Endothelial cell of umbilical vein (primary cell): ENCODE data around the gene TARBP1. TPM values are rescaled to one million over a fixed set of nuclear protein-coding genes. Genes with fewer than 3 reads are reported as not detected.

ENCODE experiments used
- BruUV-seq: library from RNA; stranded (reverse); fragments of 400-500 nt; replicated peaks from 2 replicates; lab custom pipeline; 2021; lab: Mats Ljungman, UMichigan
- CTCF ChIA-PET: fragments of 300-600, 350-600 bp; sonication (Branson Sonifier 250); formaldehyde crosslinking; loops from one replicate; lab custom pipeline; 2021; ENCODE audit warnings: antibody characterized with exemption, inconsistent platforms; lab: Charles Lee
- POLR2A ChIA-PET: fragments of 300-600, 350-600 bp; sonication (Branson Sonifier 250); formaldehyde crosslinking; loops from one replicate; lab custom pipeline; 2021; ENCODE audit warnings: antibody characterized with exemption, inconsistent platforms; lab: Charles Lee
- DNase-seq: peaks from one replicate; pipeline ENCODE4 v3.0.0-alpha.2; 2011; ENCODE audit warnings: low read depth, low spot score
- FAIRE-seq: peaks from 2 replicates; lab custom pipeline; 2011; peaks lifted over from hg19 to GRCh38; lab: Jason Lieb, UNC
- H2AFZ ChIP-seq: 2 replicates; pipeline ENCODE4 v1.6.0; 2012; ENCODE audit warnings: low read depth, low read length, control low read depth, inconsistent platforms
- H3K27ac ChIP-seq: 2 replicates; pipeline ENCODE4 v1.5.1; 2011; ENCODE audit warnings: low read depth, mild to moderate bottlenecking, control low read depth, low read length, moderate library complexity; ENCODE audit not compliant: insufficient read depth
- H3K27me3 ChIP-seq, 2 experiments: 2 replicates each; pipeline versions ENCODE4 v1.6.0 to v1.6.1; 2011; ENCODE audit warnings: low read length in 2 of 2, mixed read lengths in 1 of 2; ENCODE audit not compliant: control insufficient read depth in 2 of 2, insufficient read depth in 2 of 2
- H3K36me3 ChIP-seq, 2 experiments: 2 replicates in 1 of 2; 3 replicates in 1 of 2; pipeline ENCODE4 v1.5.1; 2011; ENCODE audit warnings: low read length in 2 of 2, mild to moderate bottlenecking in 1 of 2, moderate library complexity in 1 of 2; ENCODE audit not compliant: control insufficient read depth in 2 of 2, insufficient read depth in 2 of 2; ENCODE audit errors: extremely low read depth in 1 of 2
- H3K4me1 ChIP-seq: 3 replicates; pipeline ENCODE4 v1.5.1; 2011; ENCODE audit warnings: mild to moderate bottlenecking, low read length; ENCODE audit not compliant: control insufficient read depth, insufficient read depth; ENCODE audit errors: extremely low read depth
- H3K4me2 ChIP-seq: 2 replicates; pipeline ENCODE4 v1.6.1; 2011; ENCODE audit warnings: low read length, control low read depth, mixed read lengths; ENCODE audit not compliant: insufficient read depth
- H3K4me3 ChIP-seq, 3 experiments: fragments of 200-600 bp in 1 of 3; sonication (generic), shearing (Covaris generic) in 1 of 3; replicated peaks in 1 of 3; 2 replicates each; pipeline ENCODE4 v1.5.1; 2011 to 2016; ENCODE audit warnings: control low read depth in 3 of 3, low read length in 3 of 3, mild to moderate bottlenecking in 2 of 3, inconsistent platforms in 1 of 3, low read depth in 1 of 3, moderate library complexity in 1 of 3; ENCODE audit not compliant: insufficient read depth in 1 of 3
- H3K79me2 ChIP-seq: 2 replicates; pipeline ENCODE4 v1.6.0; 2012; ENCODE audit warnings: low read length, inconsistent platforms; ENCODE audit not compliant: control insufficient read depth, insufficient read depth
- H3K9ac ChIP-seq: replicated peaks from 2 replicates; pipeline ENCODE3; 2011; ENCODE audit warnings: low read length, control low read depth; ENCODE audit not compliant: insufficient read depth; ENCODE audit errors: extremely low read depth
- H3K9me1 ChIP-seq: replicated peaks from 3 replicates; pipeline ENCODE4 v1.6.0; 2011; ENCODE audit warnings: mild to moderate bottlenecking, low read length; ENCODE audit not compliant: control insufficient read depth, insufficient read depth; ENCODE audit errors: extremely low read depth
- H3K9me3 ChIP-seq: replicated peaks from 2 replicates; pipeline ENCODE4 v1.5.1; 2012; ENCODE audit warnings: low read length, inconsistent platforms; ENCODE audit not compliant: control insufficient read depth, insufficient read depth
- H4K20me1 ChIP-seq: replicated peaks from 2 replicates; pipeline ENCODE3; 2011; ENCODE audit warnings: mild to moderate bottlenecking, low read length; ENCODE audit not compliant: control insufficient read depth, insufficient read depth; ENCODE audit errors: extremely low read depth
- EZH2 ChIP-seq: IDR thresholded peaks from 2 replicates; pipeline ENCODE4 v1.6.1; 2012; ENCODE audit warnings: borderline replicate concordance, low read depth, mild to moderate bottlenecking, moderate library complexity, low read length, inconsistent platforms; ENCODE audit not compliant: severe bottlenecking
- FOS ChIP-seq: IDR thresholded peaks from 2 replicates; pipeline ENCODE4 v1.6.1; 2011; ENCODE audit warnings: mild to moderate bottlenecking, low read length, moderate library complexity, borderline replicate concordance; ENCODE audit not compliant: insufficient read depth
- GATA2 ChIP-seq: IDR thresholded peaks from 2 replicates; pipeline ENCODE4 v1.7.0; 2011; ENCODE audit warnings: low read depth, mild to moderate bottlenecking, moderate library complexity, mixed read lengths, low read length; ENCODE audit not compliant: insufficient read length, insufficient read depth
- JUN ChIP-seq: IDR thresholded peaks from 2 replicates; pipeline ENCODE4 v1.6.1; 2011; ENCODE audit warnings: borderline replicate concordance, low read depth; ENCODE audit not compliant: insufficient read length, insufficient read depth
- MAX ChIP-seq: IDR thresholded peaks from 2 replicates; pipeline ENCODE4 v1.6.1; 2011; ENCODE audit not compliant: insufficient read depth, insufficient read length
- MYC ChIP-seq: IDR thresholded peaks from one replicate; pipeline ENCODE4 v1.6.1; 2011; ENCODE audit warnings: mild to moderate bottlenecking, low read depth, low read length
- POLR2A ChIP-seq: IDR thresholded peaks from 2 replicates; pipeline ENCODE4 v1.6.1; 2012; ENCODE audit warnings: low read depth, mild to moderate bottlenecking, control low read depth, low read length
- POLR2AphosphoS5 ChIP-seq: IDR thresholded peaks from 2 replicates; pipeline ENCODE4 v1.6.1; 2012; ENCODE audit warnings: low read depth, mild to moderate bottlenecking, control low read depth, low read length, moderate library complexity; ENCODE audit not compliant: insufficient read depth
- dilution Hi-C: fragments of 300-500 bp; cut with MboI; formaldehyde crosslinking; loops from one replicate; pipeline ENCODE4 v1.15.0; 2019; ENCODE audit warnings: low sequenced_read_pairs; ENCODE audit not compliant: extremely low pct_ligation_motif_present
- intact Hi-C: fragments of 100-400 bp; cut with micrococcal nuclease; formaldehyde crosslinking; loops from one replicate; pipeline ENCODE4 v1.10.0; 2022
- polyA plus RNA-seq, 4 experiments: library from polyadenylated mRNA; depleted of rRNA in 3 of 4; stranded (reverse) in 3 of 4; unstranded in 1 of 4; fragments of >200 nt; gene quantifications; 2 replicates each; pipeline versions ENCODE4 v1.2.1 to v1.2.3, GENCODE V29; 2011 to 2012; ENCODE audit warnings: missing spikeins in 1 of 4
- total RNA-seq: library from RNA; stranded (reverse); gene quantifications from 2 replicates; pipeline ENCODE4 v1.2.3, GENCODE V29; 2021
- TF ChIP-seq, protein P1 (sequence below), 2 donors: IDR thresholded peaks; 1 replicate in 1 of 2; 2 replicates in 1 of 2; pipeline ENCODE4 v1.5.1; 2011; ENCODE audit warnings: low read length in 2 of 2, mild to moderate bottlenecking in 2 of 2, moderate library complexity in 2 of 2, control low read depth in 1 of 2, inconsistent platforms in 1 of 2, low read depth in 1 of 2; ENCODE audit not compliant: insufficient read depth in 1 of 2; ENCODE audit errors: extremely low read depth in 1 of 2

Gene TARBP1
- total and polyA plus RNA-seq, 2 donors (not counting 3 experiments of a cell fraction or from before 2014, with no cell fraction given), result 17.3 to 23.4 TPM

- H3K9ac ChIP-seq, result no peak overlapping the region
- no peaks in the 10 kb centered on the region for H3K36me3 ChIP-seq
- no peak overlapping the region for H2AFZ ChIP-seq
- H3K9me1 ChIP-seq, result no peaks in the 10 kb centered on the region
- no peak overlapping the region for H3K27ac ChIP-seq
- CTCF ChIA-PET, result interaction anchor here (1.0 kb wide), 1 partner anchor 23 kb away, joined by 4 read pairs; no protein-coding TSS in a partner anchor
- no peaks in the 10 kb centered on the region for H3K27me3 ChIP-seq
- DNase-seq (peak; percentile 31), FAIRE-seq (no peak)
- peaks cover 19% of the 10 kb centered on the region for H3K4me1 ChIP-seq
- BruUV-seq, result no TSS peak
- TF ChIP-seq FOS (peak; percentile 67), GATA2 (no peak), POLR2A (no peak)
- no peaks in the 10 kb centered on the region for H4K20me1 ChIP-seq
- no peaks in the 10 kb centered on the region for H3K9me3 ChIP-seq
- dilution Hi-C loops (no loop called here), intact Hi-C loops (no loop called here)
- POLR2A ChIA-PET, result no interaction called here
- no peaks in the 10 kb centered on the region for H3K79me2 ChIP-seq
- peak overlapping the region; percentile 59 for H3K4me2 ChIP-seq
- no peak overlapping the region for H3K4me3 ChIP-seq
These were observed 47.7 kb downstream of the TARBP1 start for GRCh38 chr1:234431255-234431654.

DNA sequence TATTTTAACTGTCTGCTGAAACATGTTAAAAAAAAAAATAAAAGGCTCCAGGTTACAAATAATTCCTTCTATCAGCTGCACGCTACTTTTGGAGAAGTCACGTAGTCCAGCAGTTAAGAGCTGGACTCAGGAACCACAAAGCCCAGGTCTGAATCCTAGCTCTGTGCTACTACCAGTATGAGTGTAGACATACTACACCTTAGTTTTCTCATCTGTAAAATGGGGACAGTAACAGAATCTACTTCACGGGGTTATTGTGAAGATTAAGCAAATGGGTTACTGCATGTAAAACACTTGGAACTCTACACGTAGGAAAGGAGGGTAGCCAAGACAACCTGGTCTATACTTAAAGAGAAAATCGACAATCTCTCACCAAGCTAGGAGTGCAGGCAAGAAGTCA is 48.3 kb downstream of the TARBP1 start:
- ChIA-PET CTCF (interaction anchor here (1.7 kb wide), 1 partner anchor 11 kb away, joined by 7 read pairs; no protein-coding TSS in a partner anchor), POLR2A (no interaction called here)
- Histone ChIP-seq H2AFZ (no peak overlapping the region), H3K4me3 (no peak overlapping the region), H3K27ac (no peak overlapping the region), H3K9me1 (no peaks in the 10 kb centered on the region), H4K20me1 (no peaks in the 10 kb centered on the region), H3K4me1 (peaks cover 19% of the 10 kb centered on the region), H3K4me2 (peak overlapping the region; percentile 59), H3K9ac (no peak overlapping the region), H3K9me3 (no peaks in the 10 kb centered on the region), H3K79me2 (no peaks in the 10 kb centered on the region), H3K27me3 (no peaks in the 10 kb centered on the region), H3K36me3 (no peaks in the 10 kb centered on the region)
- intact Hi-C loops (no loop called here), dilution Hi-C loops (no loop called here)
- no TSS peak for BruUV-seq
- TF ChIP-seq GATA2 (no peak), FOS (no peak), JUN (no peak), MYC (no peak), POLR2A (no peak), EZH2 (no peak), MAX (no peak), POLR2AphosphoS5 (no peak)
- TF ChIP-seq, protein P1, sequence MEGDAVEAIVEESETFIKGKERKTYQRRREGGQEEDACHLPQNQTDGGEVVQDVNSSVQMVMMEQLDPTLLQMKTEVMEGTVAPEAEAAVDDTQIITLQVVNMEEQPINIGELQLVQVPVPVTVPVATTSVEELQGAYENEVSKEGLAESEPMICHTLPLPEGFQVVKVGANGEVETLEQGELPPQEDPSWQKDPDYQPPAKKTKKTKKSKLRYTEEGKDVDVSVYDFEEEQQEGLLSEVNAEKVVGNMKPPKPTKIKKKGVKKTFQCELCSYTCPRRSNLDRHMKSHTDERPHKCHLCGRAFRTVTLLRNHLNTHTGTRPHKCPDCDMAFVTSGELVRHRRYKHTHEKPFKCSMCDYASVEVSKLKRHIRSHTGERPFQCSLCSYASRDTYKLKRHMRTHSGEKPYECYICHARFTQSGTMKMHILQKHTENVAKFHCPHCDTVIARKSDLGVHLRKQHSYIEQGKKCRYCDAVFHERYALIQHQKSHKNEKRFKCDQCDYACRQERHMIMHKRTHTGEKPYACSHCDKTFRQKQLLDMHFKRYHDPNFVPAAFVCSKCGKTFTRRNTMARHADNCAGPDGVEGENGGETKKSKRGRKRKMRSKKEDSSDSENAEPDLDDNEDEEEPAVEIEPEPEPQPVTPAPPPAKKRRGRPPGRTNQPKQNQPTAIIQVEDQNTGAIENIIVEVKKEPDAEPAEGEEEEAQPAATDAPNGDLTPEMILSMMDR (IDR thresholded peaks at IDR 0.05; ENCODE audit: extremely low read depth in 1 of 2, insufficient read depth in 1 of 2, low read depth in 1 of 2, low read length in 2 of 2), result no peak
- no peak for DNase-seq
- no peak for FAIRE-seq
